ENCODE results near the gene HLA-DPA1.

DNA sequence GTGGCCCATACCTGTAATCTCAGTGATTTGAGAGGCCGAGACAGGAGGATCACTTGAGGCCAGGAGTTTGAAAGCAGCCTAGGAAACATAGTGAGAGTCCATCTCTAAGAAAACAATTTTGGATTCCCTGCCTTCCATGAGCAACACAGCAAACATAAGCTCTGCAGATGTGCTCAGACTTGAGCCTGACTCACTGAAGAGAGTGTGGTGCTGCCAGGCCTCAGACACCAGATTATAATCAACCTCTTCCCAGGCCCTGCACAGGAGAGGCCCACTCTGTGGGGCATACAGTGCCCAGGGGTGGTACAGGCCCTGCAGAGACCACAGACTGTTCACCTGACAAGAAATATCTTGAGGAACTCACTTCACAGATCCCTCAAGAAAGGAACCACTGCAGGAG lies 22.2 kb upstream of the HLA-DPA1 start:
- TF ChIP-seq, protein P1, sequence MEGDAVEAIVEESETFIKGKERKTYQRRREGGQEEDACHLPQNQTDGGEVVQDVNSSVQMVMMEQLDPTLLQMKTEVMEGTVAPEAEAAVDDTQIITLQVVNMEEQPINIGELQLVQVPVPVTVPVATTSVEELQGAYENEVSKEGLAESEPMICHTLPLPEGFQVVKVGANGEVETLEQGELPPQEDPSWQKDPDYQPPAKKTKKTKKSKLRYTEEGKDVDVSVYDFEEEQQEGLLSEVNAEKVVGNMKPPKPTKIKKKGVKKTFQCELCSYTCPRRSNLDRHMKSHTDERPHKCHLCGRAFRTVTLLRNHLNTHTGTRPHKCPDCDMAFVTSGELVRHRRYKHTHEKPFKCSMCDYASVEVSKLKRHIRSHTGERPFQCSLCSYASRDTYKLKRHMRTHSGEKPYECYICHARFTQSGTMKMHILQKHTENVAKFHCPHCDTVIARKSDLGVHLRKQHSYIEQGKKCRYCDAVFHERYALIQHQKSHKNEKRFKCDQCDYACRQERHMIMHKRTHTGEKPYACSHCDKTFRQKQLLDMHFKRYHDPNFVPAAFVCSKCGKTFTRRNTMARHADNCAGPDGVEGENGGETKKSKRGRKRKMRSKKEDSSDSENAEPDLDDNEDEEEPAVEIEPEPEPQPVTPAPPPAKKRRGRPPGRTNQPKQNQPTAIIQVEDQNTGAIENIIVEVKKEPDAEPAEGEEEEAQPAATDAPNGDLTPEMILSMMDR (conservative IDR thresholded peaks at IDR 0.05) = no peak
- no peak for TF ChIP-seq EZH2 (IDR thresholded peaks at IDR 0.05; ENCODE audit: low read depth)

All from PC-9 (cell line).